ENCODE data around the gene MED15. TPM values are rescaled to one million over a fixed set of nuclear protein-coding genes. Genes with fewer than 3 reads are reported as not detected.
"Not testable (repeated sequence)": the region's sequence is repeated elsewhere in the genome, so short reads cannot be mapped to it uniquely, and the experiment has no call there.

The MED15 gene
- total RNA-seq, 4 donors from 2014 or later = 34.0 to 54.1 (median 38.9) TPM

DNA sequence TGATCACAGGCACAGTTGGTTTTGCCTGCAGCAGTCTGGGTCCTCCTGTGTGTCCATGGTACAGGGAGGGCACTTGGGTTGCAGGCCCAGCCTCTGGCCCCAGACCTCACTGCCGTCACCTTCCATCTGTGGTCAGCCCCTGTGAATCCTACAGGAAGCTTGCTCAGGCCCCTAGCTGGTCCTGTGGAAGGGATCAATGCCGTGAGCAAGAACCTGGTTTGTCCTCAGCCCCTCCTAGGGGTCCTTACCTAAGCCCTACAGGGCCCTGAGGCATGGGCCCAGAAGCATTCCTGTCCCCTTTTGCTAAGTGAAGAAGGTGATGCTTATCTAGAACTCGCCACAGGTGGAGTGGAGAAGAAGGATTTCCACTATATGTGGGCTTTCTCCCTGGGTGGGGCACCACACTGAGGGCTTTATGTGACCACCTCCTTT, 29.9 kb downstream of the MED15 start:
- H3K4me3 ChIP-seq = no peak overlapping the region
- no peak for DNase-seq (ENCODE audit: extremely low spot score)
- H3K4me1 ChIP-seq = peaks cover 34 to 41% (median 40%) of the 10 kb centered on the region in 4 donors
- H3K27ac ChIP-seq (replicated peaks in 1 of 4) = no peak overlapping the region
- no peaks in the 10 kb centered on the region for H3K9me3 ChIP-seq
- intact Hi-C loops (cut with DNase I) = no loop called here
- TF ChIP-seq POLR2A (IDR thresholded peaks at IDR 0.05; ENCODE audit: low read depth) (no peak), EP300 (IDR thresholded peaks at IDR 0.05) (no peak), POLR2AphosphoS5 (IDR thresholded peaks at IDR 0.05) (no peak)
- TF ChIP-seq, protein P1, sequence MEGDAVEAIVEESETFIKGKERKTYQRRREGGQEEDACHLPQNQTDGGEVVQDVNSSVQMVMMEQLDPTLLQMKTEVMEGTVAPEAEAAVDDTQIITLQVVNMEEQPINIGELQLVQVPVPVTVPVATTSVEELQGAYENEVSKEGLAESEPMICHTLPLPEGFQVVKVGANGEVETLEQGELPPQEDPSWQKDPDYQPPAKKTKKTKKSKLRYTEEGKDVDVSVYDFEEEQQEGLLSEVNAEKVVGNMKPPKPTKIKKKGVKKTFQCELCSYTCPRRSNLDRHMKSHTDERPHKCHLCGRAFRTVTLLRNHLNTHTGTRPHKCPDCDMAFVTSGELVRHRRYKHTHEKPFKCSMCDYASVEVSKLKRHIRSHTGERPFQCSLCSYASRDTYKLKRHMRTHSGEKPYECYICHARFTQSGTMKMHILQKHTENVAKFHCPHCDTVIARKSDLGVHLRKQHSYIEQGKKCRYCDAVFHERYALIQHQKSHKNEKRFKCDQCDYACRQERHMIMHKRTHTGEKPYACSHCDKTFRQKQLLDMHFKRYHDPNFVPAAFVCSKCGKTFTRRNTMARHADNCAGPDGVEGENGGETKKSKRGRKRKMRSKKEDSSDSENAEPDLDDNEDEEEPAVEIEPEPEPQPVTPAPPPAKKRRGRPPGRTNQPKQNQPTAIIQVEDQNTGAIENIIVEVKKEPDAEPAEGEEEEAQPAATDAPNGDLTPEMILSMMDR (IDR thresholded peaks at IDR 0.05) = no peak
- peaks cover 19 to 46% (median 33%) of the 10 kb centered on the region in 4 donors for H3K36me3 ChIP-seq
- no peaks in the 10 kb centered on the region for H3K27me3 ChIP-seq
- 100% methylated on average over 2 of the region's 3 CpGs for WGBS

DNA sequence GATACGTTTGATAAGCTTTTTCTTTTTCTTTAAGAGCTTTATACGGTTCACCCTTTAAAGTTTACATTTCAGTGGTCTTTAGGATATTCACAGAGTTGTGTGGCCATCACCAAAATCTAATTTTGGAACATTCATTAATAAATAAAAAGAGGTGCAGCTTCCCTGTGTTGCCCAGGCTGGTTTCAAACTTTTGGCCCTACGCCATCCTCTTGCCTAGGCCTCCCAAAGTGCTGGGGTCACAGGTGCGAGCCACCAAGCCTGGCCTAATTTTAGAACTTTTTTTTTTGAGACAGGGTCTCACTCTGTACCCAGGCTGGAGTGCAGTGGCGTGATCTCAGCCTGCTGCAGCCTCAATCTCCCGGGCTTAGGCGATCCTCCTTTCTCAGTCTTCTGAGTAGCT, 30.6 kb downstream of the MED15 start:
- WGBS = 84% methylated on average over 7 of the region's 7 CpGs
- Histone ChIP-seq H3K9me3 (no peaks in the 10 kb centered on the region), H3K36me3 (peaks cover 19 to 50% (median 35%) of the 10 kb centered on the region in 4 donors), H3K27me3 (no peaks in the 10 kb centered on the region), H3K27ac (replicated peaks in 1 of 4) (no peak overlapping the region), H3K4me3 (no peak overlapping the region), H3K4me1 (peaks cover 27 to 35% (median 34%) of the 10 kb centered on the region in 4 donors)
- TF ChIP-seq, protein P1 (IDR thresholded peaks at IDR 0.05) = no peak
- TF ChIP-seq POLR2AphosphoS5 (IDR thresholded peaks at IDR 0.05) = no peak
- TF ChIP-seq POLR2A (IDR thresholded peaks at IDR 0.05; ENCODE audit: low read depth) = no peak
- intact Hi-C loops (cut with DNase I) = no loop called here
- DNase-seq (ENCODE audit: extremely low spot score) = no peak

DNA sequence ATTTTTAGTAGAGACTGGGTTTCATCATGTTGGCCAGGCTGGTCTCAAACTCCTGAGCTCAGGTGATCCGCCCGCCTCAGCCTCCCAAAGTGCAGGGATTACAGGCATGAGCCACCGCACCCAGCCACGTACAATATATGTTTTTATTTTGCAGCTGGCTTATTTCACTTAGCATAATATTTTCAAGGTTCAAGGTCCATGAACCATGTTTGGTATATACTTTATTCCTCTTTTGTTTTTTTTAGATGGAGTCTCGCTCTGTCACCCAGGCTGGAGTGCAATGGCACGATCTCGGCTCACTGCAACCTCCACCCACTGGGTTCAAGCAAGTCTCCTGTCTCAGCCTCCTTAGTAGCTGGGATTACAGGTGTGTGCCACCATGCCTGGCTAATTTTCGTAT, 31.5 kb downstream of the MED15 start:
- H3K4me3 ChIP-seq; DNase-seq (ENCODE audit: extremely low spot score); H3K27me3 ChIP-seq; intact Hi-C loops (cut with DNase I); H3K27ac ChIP-seq (replicated peaks in 1 of 4); H3K9me3 ChIP-seq: not testable (repeated sequence)
- Histone ChIP-seq H3K4me1 (peaks cover 18 to 26% (median 25%) of the 10 kb centered on the region in 4 donors), H3K36me3 (peaks cover 19 to 50% (median 33%) of the 10 kb centered on the region in 4 donors)
- WGBS = 95% methylated on average over 8 of the region's 8 CpGs

DNA sequence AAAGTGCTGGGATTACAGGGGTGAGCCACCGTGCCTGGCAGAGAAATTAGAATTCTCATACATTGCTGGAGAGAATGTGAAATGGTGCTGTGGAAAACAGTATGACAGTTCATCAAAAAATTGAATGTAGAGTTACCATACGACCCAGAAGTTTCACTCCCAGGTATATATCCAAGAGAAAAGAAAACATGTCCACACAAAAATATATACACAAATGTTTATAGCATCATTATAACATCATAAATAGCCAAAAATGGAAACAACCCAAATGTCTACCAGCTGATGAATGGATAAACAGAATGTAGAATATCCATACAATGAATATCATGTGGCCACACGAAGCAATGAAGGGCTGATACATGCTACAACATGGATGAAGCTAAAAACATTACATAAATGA, 34.6 kb downstream of the MED15 start:
- Histone ChIP-seq H3K9me3 (no peaks in the 10 kb centered on the region), H3K27me3 (no peaks in the 10 kb centered on the region), H3K27ac (replicated peaks in 1 of 4) (no peak overlapping the region), H3K4me1 (peaks cover 5 to 19% (median 13%) of the 10 kb centered on the region in 4 donors), H3K4me3 (no peak overlapping the region), H3K36me3 (peaks cover 16 to 58% (median 35%) of the 10 kb centered on the region in 4 donors)
- TF ChIP-seq, protein P1 (IDR thresholded peaks at IDR 0.05) = no peak
- TF ChIP-seq EP300 (IDR thresholded peaks at IDR 0.05) (no peak), POLR2AphosphoS5 (IDR thresholded peaks at IDR 0.05) (no peak), POLR2A (IDR thresholded peaks at IDR 0.05; ENCODE audit: low read depth) (no peak)
- DNase-seq (ENCODE audit: extremely low spot score) = no peak
- intact Hi-C loops (cut with DNase I) = no loop called here
- WGBS = 95% methylated on average over 3 of the region's 3 CpGs

DNA sequence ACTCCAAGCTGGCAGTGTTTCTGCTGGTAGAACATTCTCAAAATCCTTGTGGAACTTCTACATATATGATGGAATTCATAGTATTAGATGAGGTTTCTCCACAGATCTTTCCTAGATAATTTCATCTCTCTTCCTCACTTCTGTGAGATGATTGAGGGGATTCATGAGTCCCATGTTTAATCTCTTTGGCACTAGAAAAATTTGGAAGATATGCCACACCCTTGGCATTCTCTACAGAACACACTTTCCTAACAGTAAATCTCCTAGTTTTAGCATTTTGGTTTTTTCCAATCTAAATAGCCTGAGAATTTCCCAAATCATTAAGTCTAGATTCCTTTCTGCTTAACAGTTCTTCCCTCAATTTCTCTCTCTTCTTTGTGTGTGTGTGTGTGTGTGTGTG, 35.3 kb downstream of the MED15 start:
- Histone ChIP-seq H3K36me3 (peaks cover 11 to 51% (median 28%) of the 10 kb centered on the region in 4 donors), H3K9me3 (no peaks in the 10 kb centered on the region), H3K27me3 (no peaks in the 10 kb centered on the region), H3K4me3 (no peak overlapping the region), H3K4me1 (peaks cover 0 to 19% (median 15%) of the 10 kb centered on the region in 4 donors), H3K27ac (replicated peaks in 1 of 4) (no peak overlapping the region)
- DNase-seq (ENCODE audit: extremely low spot score) = no peak
- TF ChIP-seq POLR2AphosphoS5 (IDR thresholded peaks at IDR 0.05) (no peak), POLR2A (IDR thresholded peaks at IDR 0.05; ENCODE audit: low read depth) (no peak), EP300 (IDR thresholded peaks at IDR 0.05) (no peak)
- TF ChIP-seq, protein P1 (IDR thresholded peaks at IDR 0.05) = no peak
- intact Hi-C loops (cut with DNase I) = no loop called here

DNA sequence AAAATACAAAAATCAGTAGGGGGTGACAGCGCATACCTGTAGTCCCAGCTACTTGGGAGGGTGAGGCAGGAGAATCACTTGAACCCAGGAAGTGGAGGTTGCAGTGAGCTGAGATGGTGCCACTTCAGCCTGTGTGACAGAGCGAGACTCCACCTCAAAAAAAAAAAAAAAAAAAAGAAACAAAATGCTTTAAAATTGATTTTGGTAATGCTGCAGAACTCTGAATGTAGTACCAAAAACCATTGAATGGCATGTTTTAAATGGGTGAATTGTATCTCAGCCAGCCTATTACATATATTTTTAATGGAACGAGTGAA, 37.9 kb downstream of the MED15 start:
- H3K4me3 ChIP-seq; intact Hi-C loops (cut with DNase I); H3K27ac ChIP-seq (replicated peaks in 1 of 4); H3K27me3 ChIP-seq; DNase-seq (ENCODE audit: extremely low spot score); H3K9me3 ChIP-seq: not testable (repeated sequence)
- Histone ChIP-seq H3K36me3 (peaks cover 0 to 31% (median 13%) of the 10 kb centered on the region in 4 donors), H3K4me1 (peaks cover 17 to 43% (median 35%) of the 10 kb centered on the region in 4 donors)
- WGBS = 66% methylated on average over 3 of the region's 3 CpGs

Measured in esophagus muscularis mucosa (tissue), 4 donors.